ENCODE measurements around the gene EVX2. TPM values are rescaled to one million over a fixed set of nuclear protein-coding genes. Genes with fewer than 3 reads are reported as not detected.
A peak's percentile ranks its signal among the peaks of the same experiment; 100 is the strongest.

EVX2 gene
- total and polyA plus RNA-seq, 9 of the 15 experiments (the other 6 are each of a cell fraction or from before 2014, with no cell fraction given), result not detected

- TF ChIP-seq TOE1 (IDR thresholded peaks at IDR 0.05; ENCODE audit: borderline replicate concordance), result 0 out of 2 replicates have a peak, but pooled peaks have one; percentile 26
- TF ChIP-seq TOE1 (CRISPR knock-in tag; IDR thresholded peaks at IDR 0.05; ENCODE audit: borderline replicate concordance, low read depth), result no peak
- TF ChIP-seq, protein P1, sequence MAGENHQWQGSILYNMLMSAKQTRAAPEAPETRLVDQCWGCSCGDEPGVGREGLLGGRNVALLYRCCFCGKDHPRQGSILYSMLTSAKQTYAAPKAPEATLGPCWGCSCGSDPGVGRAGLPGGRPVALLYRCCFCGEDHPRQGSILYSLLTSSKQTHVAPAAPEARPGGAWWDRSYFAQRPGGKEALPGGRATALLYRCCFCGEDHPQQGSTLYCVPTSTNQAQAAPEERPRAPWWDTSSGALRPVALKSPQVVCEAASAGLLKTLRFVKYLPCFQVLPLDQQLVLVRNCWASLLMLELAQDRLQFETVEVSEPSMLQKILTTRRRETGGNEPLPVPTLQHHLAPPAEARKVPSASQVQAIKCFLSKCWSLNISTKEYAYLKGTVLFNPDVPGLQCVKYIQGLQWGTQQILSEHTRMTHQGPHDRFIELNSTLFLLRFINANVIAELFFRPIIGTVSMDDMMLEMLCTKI (IDR thresholded peaks at IDR 0.05; ENCODE audit: partially characterized antibody), result no peak
- TF ChIP-seq, protein P2, sequence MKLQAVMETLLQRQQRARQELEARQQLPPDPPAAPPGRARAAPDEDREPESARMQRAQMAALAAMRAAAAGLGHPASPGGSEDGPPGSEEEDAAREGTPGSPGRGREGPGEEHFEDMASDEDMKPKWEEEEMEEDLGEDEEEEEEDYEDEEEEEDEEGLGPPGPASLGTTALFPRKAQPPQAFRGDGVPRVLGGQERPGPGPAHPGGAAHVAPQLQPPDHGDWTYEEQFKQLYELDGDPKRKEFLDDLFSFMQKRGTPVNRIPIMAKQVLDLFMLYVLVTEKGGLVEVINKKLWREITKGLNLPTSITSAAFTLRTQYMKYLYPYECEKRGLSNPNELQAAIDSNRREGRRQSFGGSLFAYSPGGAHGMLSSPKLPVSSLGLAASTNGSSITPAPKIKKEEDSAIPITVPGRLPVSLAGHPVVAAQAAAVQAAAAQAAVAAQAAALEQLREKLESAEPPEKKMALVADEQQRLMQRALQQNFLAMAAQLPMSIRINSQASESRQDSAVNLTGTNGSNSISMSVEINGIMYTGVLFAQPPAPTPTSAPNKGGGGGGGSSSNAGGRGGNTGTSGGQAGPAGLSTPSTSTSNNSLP (IDR thresholded peaks at IDR 0.05; ENCODE audit: borderline replicate concordance, low read depth, low read length), result no peak
- peak; percentile 89 for TF ChIP-seq DEAF1 (CRISPR knock-in tag; IDR thresholded peaks at IDR 0.05)
- TF ChIP-seq JUNB (CRISPR knock-in tag; conservative IDR thresholded peaks at IDR 0.05), result 0 out of 2 replicates have a peak, but pooled peaks have one; percentile 23
- peak; percentile 69; the same call in 1 of the 2 replicates for TF ChIP-seq MGA (IDR thresholded peaks at IDR 0.05)
- peak; percentile 48 for TF ChIP-seq RBFOX2 (IDR thresholded peaks at IDR 0.05; ENCODE audit: low read depth, low read length)
- 0 out of 2 replicates have a peak, but pooled peaks have one; percentile 6 for TF ChIP-seq PHF8 (IDR thresholded peaks at IDR 0.05; ENCODE audit: borderline replicate concordance, low read length)
These were observed 13.4 kb upstream of the EVX2 start (continued) for GRCh38 chr2:176096986-176097819.
